Nephron (organoid): Measurements from ENCODE around the gene MAML3.
A peak's percentile ranks its signal among the peaks of the same experiment; 100 is the strongest.

Experiments
- H3K27ac Mint-ChIP-seq, 3 experiments: 2 replicates each; pipeline ENCODE4 v1.8.0; 2020; ENCODE audit warnings: mixed read lengths in 3 of 3, mild to moderate bottlenecking in 2 of 3, moderate library complexity in 1 of 3
- H3K27me3 Mint-ChIP-seq: 2 replicates; pipeline ENCODE4 v1.8.0; 2021; ENCODE audit warnings: low read depth, mild to moderate bottlenecking, moderate library complexity, mixed read lengths
- H3K36me3 Mint-ChIP-seq: 2 replicates; pipeline ENCODE4 v1.8.0; 2020; ENCODE audit warnings: low read depth, mixed read lengths
- H3K4me1 Mint-ChIP-seq: 2 replicates; pipeline ENCODE4 v1.8.0; 2020; ENCODE audit warnings: mixed read lengths
- H3K4me3 Mint-ChIP-seq, 3 experiments: 2 replicates each; pipeline ENCODE4 v1.8.0; 2020; ENCODE audit warnings: mild to moderate bottlenecking in 3 of 3, mixed read lengths in 3 of 3, moderate library complexity in 2 of 3
- H3K9me3 Mint-ChIP-seq: 2 replicates; pipeline ENCODE4 v1.8.0; 2020; ENCODE audit warnings: mixed read lengths
- CTCF ChIP-seq, 3 experiments: fragments of 200-600 bp; sonication (generic); IDR thresholded peaks; one replicate each; pipeline ENCODE4 v1.5.0; 2021; ENCODE audit warnings: antibody characterized with exemption in 3 of 3; ENCODE audit not compliant: unreplicated experiment in 3 of 3

MAML3 gene

GRCh38 chr4:140186651-140187315, 32.8 kb upstream of the MAML3 start:
- H3K4me3 Mint-ChIP-seq, result no peak overlapping the region

GRCh38 chr4:140186082-140186438, 32.1 kb upstream of the MAML3 start:
- Mint-ChIP-seq H3K4me1 (peaks cover 26% of the 10 kb centered on the region), H3K36me3 (no peaks in the 10 kb centered on the region), H3K27ac (peak overlapping the region in 2 of 3 experiments; percentile 10 to 61), H3K4me3 (no peak overlapping the region), H3K9me3 (no peaks in the 10 kb centered on the region), H3K27me3 (no peaks in the 10 kb centered on the region)
- no peak for TF ChIP-seq CTCF (IDR thresholded peaks at IDR 0.05; ENCODE audit: unreplicated experiment in 3 of 3)

More at GRCh38 chr4:140186651-140187315, 32.8 kb upstream of the MAML3 start:
- Mint-ChIP-seq H3K9me3 (no peaks in the 10 kb centered on the region), H3K4me1 (peaks cover 26% of the 10 kb centered on the region), H3K27me3 (no peaks in the 10 kb centered on the region), H3K27ac (peak overlapping the region in 1 of 3 experiments; percentile 50), H3K36me3 (no peaks in the 10 kb centered on the region)
- TF ChIP-seq CTCF (IDR thresholded peaks at IDR 0.05; ENCODE audit: unreplicated experiment in 3 of 3), result no peak

- no peak overlapping the region for H3K4me3 Mint-ChIP-seq
- H3K27ac Mint-ChIP-seq, result peak overlapping the region in 2 of 3 experiments; percentile 10 to 61
- H3K9me3 Mint-ChIP-seq, result no peaks in the 10 kb centered on the region
- H3K27me3 Mint-ChIP-seq, result no peaks in the 10 kb centered on the region
- H3K36me3 Mint-ChIP-seq, result no peaks in the 10 kb centered on the region
- peaks cover 26% of the 10 kb centered on the region for H3K4me1 Mint-ChIP-seq
- TF ChIP-seq CTCF (IDR thresholded peaks at IDR 0.05; ENCODE audit: unreplicated experiment in 3 of 3), result no peak
These were observed 31.6 kb upstream of the MAML3 start for GRCh38 chr4:140185412-140186081.

GRCh38 chr4:140183270-140183669, 29.3 kb upstream of the MAML3 start:
- no peak for TF ChIP-seq CTCF (IDR thresholded peaks at IDR 0.05; ENCODE audit: unreplicated experiment in 3 of 3)
- no peak overlapping the region for H3K4me3 Mint-ChIP-seq
- no peaks in the 10 kb centered on the region for H3K9me3 Mint-ChIP-seq
- H3K36me3 Mint-ChIP-seq, result no peaks in the 10 kb centered on the region
- no peak overlapping the region for H3K27ac Mint-ChIP-seq
- H3K4me1 Mint-ChIP-seq, result peaks cover 21% of the 10 kb centered on the region
- no peaks in the 10 kb centered on the region for H3K27me3 Mint-ChIP-seq

GRCh38 chr4:140180577-140180976, 26.6 kb upstream of the MAML3 start:
- Mint-ChIP-seq H3K4me1 (peaks cover 9% of the 10 kb centered on the region), H3K27me3 (no peaks in the 10 kb centered on the region), H3K9me3 (no peaks in the 10 kb centered on the region), H3K27ac (no peak overlapping the region), H3K4me3 (no peak overlapping the region), H3K36me3 (no peaks in the 10 kb centered on the region)
- TF ChIP-seq CTCF (IDR thresholded peaks at IDR 0.05; ENCODE audit: unreplicated experiment in 3 of 3), result no peak

- Mint-ChIP-seq H3K9me3 (no peaks in the 10 kb centered on the region), H3K4me3 (no peak overlapping the region), H3K36me3 (no peaks in the 10 kb centered on the region), H3K27me3 (no peaks in the 10 kb centered on the region), H3K27ac (no peak overlapping the region), H3K4me1 (no peaks in the 10 kb centered on the region)
- TF ChIP-seq CTCF (IDR thresholded peaks at IDR 0.05; ENCODE audit: unreplicated experiment in 3 of 3), result no peak
These were observed 22.8 kb upstream of the MAML3 start for GRCh38 chr4:140176735-140177134.
